Activated CD4-positive, alpha-beta T cell treated with anti-CD3 and anti-CD28 coated beads for 36 hours (primary cell): ENCODE data around the gene STUM. TPM values are rescaled to one million over a fixed set of nuclear protein-coding genes. Genes with fewer than 3 reads are reported as not detected.

Experiments
- ATAC-seq: fragments of 200-7000 bp; cut with Tn5 transposase; one replicate; pipeline ENCODE4 v1.10.0; 2021; ENCODE audit warnings: mild to moderate bottlenecking, moderate library complexity
- CTCF ChIA-PET: fragments of 350-600 bp; sonication (Branson Sonifier 250); formaldehyde crosslinking; loops from one replicate; lab custom pipeline; 2021; ENCODE audit warnings: antibody characterized with exemption; lab: Charles Lee
- POLR2A ChIA-PET: fragments of 350-600 bp; sonication (Branson Sonifier 250); formaldehyde crosslinking; loops from one replicate; lab custom pipeline; 2021; ENCODE audit warnings: antibody characterized with exemption, inconsistent platforms; lab: Charles Lee
- DNase-seq: peaks from one replicate; pipeline ENCODE4 v3.0.0-alpha.2; 2020
- H3K27ac Mint-ChIP-seq: one replicate; pipeline ENCODE4 v1.8.0; 2021; ENCODE audit warnings: mixed read lengths
- H3K27me3 Mint-ChIP-seq: one replicate; pipeline ENCODE4 v1.8.0; 2021; ENCODE audit warnings: mixed read lengths
- H3K36me3 Mint-ChIP-seq: one replicate; pipeline ENCODE4 v1.8.0; 2021; ENCODE audit warnings: low read depth, mixed read lengths
- H3K4me1 Mint-ChIP-seq: one replicate; pipeline ENCODE4 v1.8.0; 2021; ENCODE audit warnings: mixed read lengths
- H3K4me3 Mint-ChIP-seq: one replicate; pipeline ENCODE4 v1.8.0; 2021; ENCODE audit warnings: mild to moderate bottlenecking, moderate library complexity, mixed read lengths
- H3K9me3 Mint-ChIP-seq: one replicate; pipeline ENCODE4 v1.8.0; 2021; ENCODE audit warnings: low read depth, mixed read lengths
- intact Hi-C, 2 experiments: fragments of 100-400 bp; cut with DNase I in 1 of 2; cut with micrococcal nuclease in 1 of 2; formaldehyde crosslinking; loops; one replicate each; pipeline versions ENCODE4 v1.14.2 to v1.15.1; 2022 to 2024; cut with DNase I, micrococcal nuclease
- total RNA-seq, 2 experiments: library from RNA; stranded (reverse); gene quantifications; one replicate each; pipeline ENCODE4 v1.2.3, GENCODE V29; 2021

The STUM gene
- total RNA-seq, 2 experiments from 2014 or later = not detected

- ATAC-seq (peak; percentile 23), DNase-seq (peak; percentile 22)
- POLR2A ChIA-PET = no interaction called here
- H3K4me1 Mint-ChIP-seq = peaks cover 14% of the 10 kb centered on the region
- H3K27ac Mint-ChIP-seq = no peak overlapping the region
- H3K27me3 Mint-ChIP-seq = peaks cover 45% of the 10 kb centered on the region
- H3K4me3 Mint-ChIP-seq = peak overlapping the region; percentile 56
- no peaks in the 10 kb centered on the region for H3K9me3 Mint-ChIP-seq
- no peaks in the 10 kb centered on the region for H3K36me3 Mint-ChIP-seq
- CTCF ChIA-PET = interaction anchor here (0.9 to 1.3 kb wide), 4 partner anchors 8 to 132 kb away, joined by 3 read pairs; no protein-coding TSS in a partner anchor
- intact Hi-C loops = loop anchor here in 1 of 2 experiments (5.0 to 10.0 kb wide), 4 partner anchors 278 to 888 kb away; partner anchors contain the start of gene CDC42BPA
Observed at GRCh38 chr1:226549094-226549936, 751 bp downstream of the STUM start.

GRCh38 chr1:226549937-226550671, 1.5 kb downstream of the STUM start:
- Mint-ChIP-seq H3K36me3 (no peaks in the 10 kb centered on the region), H3K27me3 (peaks cover 52% of the 10 kb centered on the region), H3K27ac (no peak overlapping the region), H3K4me3 (peak overlapping the region; percentile 56), H3K4me1 (peaks cover 14% of the 10 kb centered on the region), H3K9me3 (no peaks in the 10 kb centered on the region)
- CTCF ChIA-PET = interaction anchor here (0.6 to 1.4 kb wide), 8 partner anchors 9 to 352 kb away, joined by 3 to 6 read pairs (median 3); no protein-coding TSS in a partner anchor
- intact Hi-C loops = loop anchor here in 1 of 2 experiments (5.0 to 10.0 kb wide), 4 partner anchors 277 to 887 kb away; partner anchors contain the start of gene CDC42BPA
- ATAC-seq = peak; percentile 18
- POLR2A ChIA-PET = interaction anchor here (0.6 kb wide), 1 partner anchor 76 kb away, joined by 6 read pairs; no protein-coding TSS in a partner anchor
- peak; percentile 44 for DNase-seq

GRCh38 chr1:226550672-226551041, 2.1 kb downstream of the STUM start:
- Mint-ChIP-seq H3K27ac (no peak overlapping the region), H3K36me3 (no peaks in the 10 kb centered on the region), H3K4me3 (no peak overlapping the region), H3K9me3 (no peaks in the 10 kb centered on the region), H3K27me3 (peaks cover 52% of the 10 kb centered on the region), H3K4me1 (peaks cover 14% of the 10 kb centered on the region)
- DNase-seq (no peak), ATAC-seq (no peak)
- intact Hi-C loops = no loop called here
- ChIA-PET POLR2A (interaction anchor here (0.6 kb wide), 1 partner anchor 76 kb away, joined by 6 read pairs; no protein-coding TSS in a partner anchor), CTCF (interaction anchor here (0.6 to 1.4 kb wide), 5 partner anchors 10 to 352 kb away, joined by 3 to 5 read pairs (median 3); no protein-coding TSS in a partner anchor)

GRCh38 chr1:226551299-226551698, 2.7 kb downstream of the STUM start:
- Mint-ChIP-seq H3K9me3 (no peaks in the 10 kb centered on the region), H3K36me3 (no peaks in the 10 kb centered on the region), H3K27ac (no peak overlapping the region), H3K4me1 (peaks cover 14% of the 10 kb centered on the region), H3K4me3 (no peak overlapping the region), H3K27me3 (peaks cover 50% of the 10 kb centered on the region)
- DNase-seq (no peak), ATAC-seq (no peak)
- ChIA-PET CTCF (interaction anchor here (1.4 kb wide), 1 partner anchor 9 kb away, joined by 3 read pairs; no protein-coding TSS in a partner anchor), POLR2A (no interaction called here)
- intact Hi-C loops = no loop called here

- ChIA-PET CTCF (no interaction called here), POLR2A (no interaction called here)
- DNase-seq = no peak
- Mint-ChIP-seq H3K36me3 (no peaks in the 10 kb centered on the region), H3K4me3 (no peak overlapping the region), H3K4me1 (peaks cover 14% of the 10 kb centered on the region), H3K9me3 (no peaks in the 10 kb centered on the region), H3K27ac (no peak overlapping the region), H3K27me3 (peaks cover 45% of the 10 kb centered on the region)
- intact Hi-C loops = no loop called here
- ATAC-seq = no peak
Observed at GRCh38 chr1:226552061-226552460, 3.5 kb downstream of the STUM start.

GRCh38 chr1:226553266-226553923, 4.8 kb downstream of the STUM start:
- intact Hi-C loops = no loop called here
- ChIA-PET POLR2A (no interaction called here), CTCF (no interaction called here)
- Mint-ChIP-seq H3K4me1 (peaks cover 11% of the 10 kb centered on the region), H3K27me3 (peaks cover 39% of the 10 kb centered on the region), H3K4me3 (no peak overlapping the region), H3K27ac (no peak overlapping the region), H3K9me3 (no peaks in the 10 kb centered on the region), H3K36me3 (no peaks in the 10 kb centered on the region)
- no peak for DNase-seq
- ATAC-seq = no peak

GRCh38 chr1:226553924-226554282, 5.3 kb downstream of the STUM start:
- intact Hi-C loops = no loop called here
- DNase-seq = no peak
- H3K4me1 Mint-ChIP-seq = peaks cover 11% of the 10 kb centered on the region
- ChIA-PET POLR2A (no interaction called here), CTCF (no interaction called here)
- H3K4me3 Mint-ChIP-seq = no peak overlapping the region
- no peak overlapping the region for H3K27ac Mint-ChIP-seq
- H3K27me3 Mint-ChIP-seq = peaks cover 39% of the 10 kb centered on the region
- no peaks in the 10 kb centered on the region for H3K9me3 Mint-ChIP-seq
- H3K36me3 Mint-ChIP-seq = no peaks in the 10 kb centered on the region
- no peak for ATAC-seq

- CTCF ChIA-PET = interaction anchor here (1.1 to 1.9 kb wide), 3 partner anchors 8 to 133 kb away, joined by 3 to 7 read pairs (median 4); no protein-coding TSS in a partner anchor
- Mint-ChIP-seq H3K36me3 (no peaks in the 10 kb centered on the region), H3K9me3 (no peaks in the 10 kb centered on the region), H3K27ac (no peak overlapping the region), H3K4me3 (no peak overlapping the region), H3K27me3 (peaks cover 33% of the 10 kb centered on the region), H3K4me1 (peaks cover 3% of the 10 kb centered on the region)
- ATAC-seq (no peak), DNase-seq (no peak)
- POLR2A ChIA-PET = no interaction called here
- intact Hi-C loops = no loop called here
Observed at GRCh38 chr1:226555092-226555491, 6.5 kb downstream of the STUM start.

GRCh38 chr1:226557424-226557823, 8.9 kb downstream of the STUM start:
- ATAC-seq = no peak
- Mint-ChIP-seq H3K4me3 (no peak overlapping the region), H3K4me1 (no peaks in the 10 kb centered on the region), H3K9me3 (no peaks in the 10 kb centered on the region), H3K27me3 (peaks cover 18% of the 10 kb centered on the region), H3K27ac (no peak overlapping the region), H3K36me3 (no peaks in the 10 kb centered on the region)
- DNase-seq = no peak
- CTCF ChIA-PET = interaction anchor here (0.7 kb wide), 1 partner anchor 51 kb away, joined by 4 read pairs; no protein-coding TSS in a partner anchor
- intact Hi-C loops = no loop called here
- POLR2A ChIA-PET = no interaction called here

GRCh38 chr1:226558036-226558650, 9.6 kb downstream of the STUM start:
- intact Hi-C loops = no loop called here
- Mint-ChIP-seq H3K4me1 (no peaks in the 10 kb centered on the region), H3K4me3 (no peak overlapping the region), H3K9me3 (no peaks in the 10 kb centered on the region), H3K27ac (no peak overlapping the region), H3K36me3 (no peaks in the 10 kb centered on the region), H3K27me3 (peaks cover 16% of the 10 kb centered on the region)
- ATAC-seq (no peak), DNase-seq (no peak)
- POLR2A ChIA-PET = no interaction called here
- CTCF ChIA-PET = interaction anchor here (0.6 to 0.7 kb wide), 2 partner anchors 51 to 116 kb away, joined by 4 to 5 read pairs; no protein-coding TSS in a partner anchor
